K562 (cell line): Measurements from ENCODE around the gene BUB3. TPM values are rescaled to one million over a fixed set of nuclear protein-coding genes. Genes with fewer than 3 reads are reported as not detected.

Experiments used
- BDP1 ChIP-seq: IDR thresholded peaks from 3 replicates; pipeline ENCODE4 v1.6.1; 2011; ENCODE audit not compliant: insufficient read length, insufficient read depth
- CREM ChIP-seq: IDR thresholded peaks from 2 replicates; pipeline ENCODE4 v1.6.1; 2014; ENCODE audit warnings: antibody characterized with exemption, low read depth
- DACH1 ChIP-seq: fragments of 450-650 bp; IDR thresholded peaks from 2 replicates; pipeline ENCODE4 v1.6.1; 2018; ENCODE audit not compliant: partially characterized antibody
- ELF4 ChIP-seq: fragments of 450-650 bp; formaldehyde crosslinking; IDR thresholded peaks from 2 replicates; pipeline ENCODE4 v1.4.0; 2022; ENCODE audit warnings: missing genetic modification characterization
- EP400 ChIP-seq: fragments of 450-650 bp; IDR thresholded peaks from 2 replicates; pipeline ENCODE4 v1.6.1; 2017; ENCODE audit warnings: antibody characterized with exemption, mild to moderate bottlenecking, moderate library complexity
- ESRRA ChIP-seq: fragments of 450-650 bp; IDR thresholded peaks from 2 replicates; pipeline ENCODE4 v1.6.1; 2014; ENCODE audit warnings: low read depth, mild to moderate bottlenecking, moderate library complexity, borderline replicate concordance
- FOSL1 ChIP-seq: fragments of 200-800 bp; sonication (Bioruptor generic); conservative IDR thresholded peaks from 2 replicates; pipeline ENCODE4 v1.6.1; 2016; ENCODE audit warnings: missing genetic modification characterization, missing compliant biosample characterization
- FOXJ2 ChIP-seq: fragments of 200-800 bp; sonication (Bioruptor generic); IDR thresholded peaks from 2 replicates; pipeline ENCODE4 v1.6.1; 2016; ENCODE audit warnings: missing genetic modification characterization, missing compliant biosample characterization
- FOXP1 ChIP-seq: sonication (generic); formaldehyde crosslinking; IDR thresholded peaks from 2 replicates; pipeline ENCODE4 v1.8.0; 2022; ENCODE audit warnings: mild to moderate bottlenecking, missing genetic modification reagents
- HCFC1 ChIP-seq: IDR thresholded peaks from 2 replicates; pipeline ENCODE4 v1.6.1; 2012; ENCODE audit warnings: low read depth, low read length, improper control_type of control experiment
- HLTF ChIP-seq: fragments of 450-650 bp; IDR thresholded peaks from 2 replicates; pipeline ENCODE4 v1.6.1; 2016
- KLF6 ChIP-seq: fragments of 250-450 bp; sonication (Bioruptor Pico); IDR thresholded peaks from 2 replicates; pipeline ENCODE4 v1.4.0; 2020; ENCODE audit warnings: mild to moderate bottlenecking, moderate library complexity, borderline replicate concordance
- MYC ChIP-seq, 2 experiments: fragments of 250-450 bp in 1 of 2; sonication (Bioruptor Pico) in 1 of 2; IDR thresholded peaks; 2 replicates each; pipeline versions ENCODE4 v1.5.1 to v1.6.1; 2012 to 2021; ENCODE audit warnings: low read depth in 2 of 2, borderline replicate concordance in 1 of 2, improper control_type of control experiment in 1 of 2, low read length in 1 of 2, mild to moderate bottlenecking in 1 of 2, moderate library complexity in 1 of 2
- PHTF2 ChIP-seq: fragments of 250-450 bp; sonication (Bioruptor Pico); IDR thresholded peaks from 2 replicates; pipeline ENCODE4 v1.5.0; 2021; ENCODE audit warnings: mild to moderate bottlenecking
- RBM15 ChIP-seq: fragments of 200-400 bp; formaldehyde crosslinking; IDR thresholded peaks from 2 replicates; pipeline ENCODE4 v1.6.1; 2018; ENCODE audit warnings: mild to moderate bottlenecking, low read length, moderate library complexity; ENCODE audit not compliant: insufficient read depth
- RBM17 ChIP-seq: fragments of 200-400 bp; formaldehyde crosslinking; IDR thresholded peaks from 2 replicates; pipeline ENCODE4 v1.6.1; 2017; ENCODE audit warnings: low read depth, mild to moderate bottlenecking, low read length, borderline replicate concordance
- SNIP1 ChIP-seq: fragments of 450-650 bp; IDR thresholded peaks from 2 replicates; pipeline ENCODE4 v1.7.1; 2017; ENCODE audit warnings: low read depth, mild to moderate bottlenecking
- SREBF2 ChIP-seq: sonication (generic); formaldehyde crosslinking; IDR thresholded peaks from 2 replicates; pipeline ENCODE4 v1.4.0; 2020; ENCODE audit warnings: mild to moderate bottlenecking, missing genetic modification reagents
- ZC3H4 ChIP-seq: sonication (generic); formaldehyde crosslinking; IDR thresholded peaks from 2 replicates; pipeline ENCODE4 v1.9.0; 2021; ENCODE audit warnings: missing genetic modification reagents, borderline replicate concordance
- ZFP1 ChIP-seq: fragments of 450-650 bp; formaldehyde crosslinking; IDR thresholded peaks from 2 replicates; pipeline ENCODE4 v1.4.0; 2020; ENCODE audit warnings: mild to moderate bottlenecking, mixed read lengths
- ZFP30 ChIP-seq: fragments of 250-450 bp; sonication (Bioruptor Pico); IDR thresholded peaks from 2 replicates; pipeline ENCODE4 v1.8.0; 2022; ENCODE audit warnings: moderate library complexity, mild to moderate bottlenecking, inconsistent platforms, borderline replicate concordance
- polyA plus RNA-seq, 8 experiments: library from polyadenylated mRNA; depleted of rRNA in 4 of 8; stranded (reverse) in 5 of 8; unstranded in 3 of 8; fragments of >200 nt; fragmentation: Nextera tagmentation in 2 of 8; fragmentation: Illumina TruSeq in 1 of 8; extraction: Ambion mirVana in 2 of 8; extraction: Trizol in 1 of 8; gene quantifications; 2 replicates each; pipeline versions ENCODE4 v1.2.1 to v1.2.3, GENCODE V29; 2011 to 2014; ENCODE audit warnings: inconsistent platforms in 1 of 8, missing spikeins in 1 of 8
- total RNA-seq, 7 experiments: library from RNA; depleted of rRNA in 6 of 7; stranded (reverse); fragments of >200 nt in 6 of 7; fragmentation: Illumina TruSeq in 2 of 7; extraction: Trizol in 2 of 7; gene quantifications; 2 replicates each; pipeline versions ENCODE4 v1.2.1 to v1.2.3, GENCODE V29; 2011 to 2021; ENCODE audit warnings: low replicate concordance in 1 of 7
- TF ChIP-seq, protein P1 (sequence below): fragments of 450-650 bp; formaldehyde crosslinking; conservative IDR thresholded peaks from 2 replicates; pipeline ENCODE4 v1.4.0; 2022; ENCODE audit warnings: mild to moderate bottlenecking, missing genetic modification characterization
- TF ChIP-seq, protein P2 (sequence below): fragments of 250-450 bp; sonication (Bioruptor Pico); IDR thresholded peaks from 2 replicates; pipeline ENCODE4 v1.8.0; 2022; ENCODE audit warnings: moderate library complexity, mild to moderate bottlenecking, inconsistent platforms
- TF ChIP-seq, protein P3 (sequence below), 2 experiments: fragments of 450-650 bp in 1 of 2; sonication (generic) in 1 of 2; formaldehyde crosslinking in 1 of 2; IDR thresholded peaks in 1 of 2; conservative IDR thresholded peaks in 1 of 2; 2 replicates each; pipeline versions ENCODE4 v1.6.1 to v1.8.1; 2016 to 2023; ENCODE audit warnings: mild to moderate bottlenecking in 2 of 2, moderate library complexity in 2 of 2, inconsistent platforms in 1 of 2, missing genetic modification reagents in 1 of 2
- TF ChIP-seq, protein P4 (sequence below): fragments of 250-450 bp; sonication (Bioruptor Pico); IDR thresholded peaks from 2 replicates; pipeline ENCODE4 v1.8.0; 2022; ENCODE audit warnings: inconsistent platforms

Gene BUB3
- total and polyA plus RNA-seq, 9 of the 15 experiments (the other 6 are each of a cell fraction or from before 2014, with no cell fraction given) = 167 to 761 (median 225) TPM

DNA sequence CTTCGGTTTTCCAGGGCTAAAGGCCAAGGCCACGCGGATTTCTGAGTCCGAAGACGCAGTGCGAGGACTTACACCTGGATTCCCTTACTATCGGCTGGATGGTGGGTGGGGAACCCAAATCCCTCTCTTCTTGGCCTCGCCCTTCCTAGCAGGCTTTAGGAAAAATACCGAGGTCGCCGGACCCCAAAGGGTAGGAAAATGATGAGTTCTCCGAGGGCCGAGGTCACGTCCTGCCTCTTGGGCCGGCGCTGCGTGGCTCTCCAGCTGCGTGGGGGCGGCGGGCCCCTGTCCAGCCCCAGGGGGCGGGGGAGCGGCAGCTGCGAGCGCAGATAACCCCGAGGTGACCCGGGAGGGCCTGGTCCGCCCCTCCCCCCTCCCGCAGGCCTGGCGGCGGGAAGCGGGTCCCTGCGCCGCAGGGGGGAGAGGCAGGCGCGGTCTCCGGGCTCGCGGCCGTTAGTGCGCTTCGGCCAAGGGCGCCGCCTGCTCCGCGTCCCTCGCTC is 19.2 kb upstream of the BUB3 start (continued):
- TF ChIP-seq MYC (IDR thresholded peaks at IDR 0.05; ENCODE audit: low read depth, low read length) (peak; percentile 85), MYC (CRISPR knock-in tag; IDR thresholded peaks at IDR 0.05; ENCODE audit: borderline replicate concordance, low read depth) (no peak), FOSL1 (tag) (peak; percentile 59), KLF6 (CRISPR knock-in tag) (no peak), FOXP1 (no peak), SNIP1 (no peak), HCFC1 (peak; percentile 9), CREM (peak; percentile 59), FOXJ2 (tag) (no peak; the same call in 1 of the 2 replicates), RBM15 (no peak), DACH1 (peak; percentile 71), ZFP30 (CRISPR knock-in tag) (no peak), PHTF2 (CRISPR knock-in tag) (no peak), ELF4 (CRISPR knock-in tag) (no peak), SREBF2 (CRISPR knock-in tag) (no peak), ESRRA (peak; percentile 77; the same call in 1 of the 2 replicates), RBM17 (no peak), ZC3H4 (CRISPR knock-in tag) (no peak), EP400 (peak; percentile 69; the same call in 1 of the 2 replicates), BDP1 (no peak), ZFP1 (no peak), HLTF (no peak)
- TF ChIP-seq, protein P1, sequence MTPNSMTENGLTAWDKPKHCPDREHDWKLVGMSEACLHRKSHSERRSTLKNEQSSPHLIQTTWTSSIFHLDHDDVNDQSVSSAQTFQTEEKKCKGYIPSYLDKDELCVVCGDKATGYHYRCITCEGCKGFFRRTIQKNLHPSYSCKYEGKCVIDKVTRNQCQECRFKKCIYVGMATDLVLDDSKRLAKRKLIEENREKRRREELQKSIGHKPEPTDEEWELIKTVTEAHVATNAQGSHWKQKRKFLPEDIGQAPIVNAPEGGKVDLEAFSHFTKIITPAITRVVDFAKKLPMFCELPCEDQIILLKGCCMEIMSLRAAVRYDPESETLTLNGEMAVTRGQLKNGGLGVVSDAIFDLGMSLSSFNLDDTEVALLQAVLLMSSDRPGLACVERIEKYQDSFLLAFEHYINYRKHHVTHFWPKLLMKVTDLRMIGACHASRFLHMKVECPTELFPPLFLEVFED (CRISPR knock-in tag) = no peak
- TF ChIP-seq, protein P2, sequence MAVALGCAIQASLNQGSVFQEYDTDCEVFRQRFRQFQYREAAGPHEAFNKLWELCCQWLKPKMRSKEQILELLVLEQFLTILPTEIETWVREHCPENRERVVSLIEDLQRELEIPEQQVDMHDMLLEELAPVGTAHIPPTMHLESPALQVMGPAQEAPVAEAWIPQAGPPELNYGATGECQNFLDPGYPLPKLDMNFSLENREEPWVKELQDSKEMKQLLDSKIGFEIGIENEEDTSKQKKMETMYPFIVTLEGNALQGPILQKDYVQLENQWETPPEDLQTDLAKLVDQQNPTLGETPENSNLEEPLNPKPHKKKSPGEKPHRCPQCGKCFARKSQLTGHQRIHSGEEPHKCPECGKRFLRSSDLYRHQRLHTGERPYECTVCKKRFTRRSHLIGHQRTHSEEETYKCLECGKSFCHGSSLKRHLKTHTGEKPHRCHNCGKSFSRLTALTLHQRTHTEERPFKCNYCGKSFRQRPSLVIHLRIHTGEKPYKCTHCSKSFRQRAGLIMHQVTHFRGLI (CRISPR knock-in tag) = no peak
- TF ChIP-seq, protein P3, sequence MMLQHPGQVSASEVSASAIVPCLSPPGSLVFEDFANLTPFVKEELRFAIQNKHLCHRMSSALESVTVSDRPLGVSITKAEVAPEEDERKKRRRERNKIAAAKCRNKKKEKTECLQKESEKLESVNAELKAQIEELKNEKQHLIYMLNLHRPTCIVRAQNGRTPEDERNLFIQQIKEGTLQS (IDR thresholded peaks at IDR 0.05) = no peak
- TF ChIP-seq, protein P3 (CRISPR knock-in tag; conservative IDR thresholded peaks at IDR 0.05) = no peak
- TF ChIP-seq, protein P4, sequence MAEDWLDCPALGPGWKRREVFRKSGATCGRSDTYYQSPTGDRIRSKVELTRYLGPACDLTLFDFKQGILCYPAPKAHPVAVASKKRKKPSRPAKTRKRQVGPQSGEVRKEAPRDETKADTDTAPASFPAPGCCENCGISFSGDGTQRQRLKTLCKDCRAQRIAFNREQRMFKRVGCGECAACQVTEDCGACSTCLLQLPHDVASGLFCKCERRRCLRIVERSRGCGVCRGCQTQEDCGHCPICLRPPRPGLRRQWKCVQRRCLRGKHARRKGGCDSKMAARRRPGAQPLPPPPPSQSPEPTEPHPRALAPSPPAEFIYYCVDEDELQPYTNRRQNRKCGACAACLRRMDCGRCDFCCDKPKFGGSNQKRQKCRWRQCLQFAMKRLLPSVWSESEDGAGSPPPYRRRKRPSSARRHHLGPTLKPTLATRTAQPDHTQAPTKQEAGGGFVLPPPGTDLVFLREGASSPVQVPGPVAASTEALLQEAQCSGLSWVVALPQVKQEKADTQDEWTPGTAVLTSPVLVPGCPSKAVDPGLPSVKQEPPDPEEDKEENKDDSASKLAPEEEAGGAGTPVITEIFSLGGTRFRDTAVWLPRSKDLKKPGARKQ (CRISPR knock-in tag) = no peak
